GM12872 (cell line): Measurements from ENCODE around the gene DNAJB7.
A peak's percentile ranks its signal among the peaks of the same experiment; 100 is the strongest.

Source experiments
- TF ChIP-seq, protein P1 (sequence below): IDR thresholded peaks from 3 replicates; pipeline ENCODE4 v1.5.1; 2011; ENCODE audit warnings: low read depth, mild to moderate bottlenecking, low read length, moderate library complexity; ENCODE audit not compliant: insufficient read depth

The DNAJB7 gene

DNA sequence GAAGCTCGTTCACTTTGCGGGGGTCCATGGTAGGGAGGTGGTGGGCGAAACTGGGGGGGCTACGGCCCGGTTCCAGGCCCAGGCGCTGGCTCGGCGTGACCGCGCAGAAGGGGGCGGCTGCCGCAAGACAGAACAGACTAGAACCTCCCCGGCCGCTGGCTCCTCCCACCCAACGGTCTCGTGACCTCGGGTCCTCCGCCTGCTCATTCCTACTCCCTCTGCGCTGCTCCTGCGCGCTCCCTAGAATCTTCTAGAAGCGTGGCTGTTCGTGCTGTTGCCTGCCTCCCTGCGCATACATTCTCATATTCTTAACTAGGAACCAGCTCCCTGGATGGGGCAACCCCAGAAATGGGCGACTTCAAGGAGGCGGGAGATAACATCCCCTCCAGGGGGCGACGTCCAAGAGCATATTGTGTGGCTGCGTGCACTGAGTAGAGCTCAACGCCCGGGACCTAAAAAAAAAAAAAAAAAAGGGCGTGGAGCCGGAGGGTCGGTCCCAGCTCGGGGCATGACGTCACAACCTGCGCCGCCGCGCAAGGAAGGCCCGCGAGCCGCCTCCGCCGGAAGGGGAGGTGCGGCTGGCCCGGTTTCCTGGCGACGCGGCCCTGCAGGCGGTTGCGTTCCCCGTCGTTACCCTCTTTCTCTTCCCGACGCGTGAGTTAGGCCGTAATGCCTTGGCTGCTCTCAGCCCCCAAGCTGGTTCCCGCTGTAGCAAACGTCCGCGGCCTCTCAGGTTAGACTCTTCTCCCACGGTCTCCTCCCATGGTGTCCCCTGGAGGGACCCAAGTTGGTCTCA, 5.2 kb downstream of the DNAJB7 start, which contains the start of the genes ST13 and XPNPEP3:
TSS of gene ST13 (minus strand) at position 127 of the 796 bp plus-strand sequence. CDS start at position 28, 99 bp downstream.
TSS of gene XPNPEP3 (plus strand) at position 636 of the 796 bp plus-strand sequence. CDS start at position 670, 34 bp downstream.
- TF ChIP-seq, protein P1, sequence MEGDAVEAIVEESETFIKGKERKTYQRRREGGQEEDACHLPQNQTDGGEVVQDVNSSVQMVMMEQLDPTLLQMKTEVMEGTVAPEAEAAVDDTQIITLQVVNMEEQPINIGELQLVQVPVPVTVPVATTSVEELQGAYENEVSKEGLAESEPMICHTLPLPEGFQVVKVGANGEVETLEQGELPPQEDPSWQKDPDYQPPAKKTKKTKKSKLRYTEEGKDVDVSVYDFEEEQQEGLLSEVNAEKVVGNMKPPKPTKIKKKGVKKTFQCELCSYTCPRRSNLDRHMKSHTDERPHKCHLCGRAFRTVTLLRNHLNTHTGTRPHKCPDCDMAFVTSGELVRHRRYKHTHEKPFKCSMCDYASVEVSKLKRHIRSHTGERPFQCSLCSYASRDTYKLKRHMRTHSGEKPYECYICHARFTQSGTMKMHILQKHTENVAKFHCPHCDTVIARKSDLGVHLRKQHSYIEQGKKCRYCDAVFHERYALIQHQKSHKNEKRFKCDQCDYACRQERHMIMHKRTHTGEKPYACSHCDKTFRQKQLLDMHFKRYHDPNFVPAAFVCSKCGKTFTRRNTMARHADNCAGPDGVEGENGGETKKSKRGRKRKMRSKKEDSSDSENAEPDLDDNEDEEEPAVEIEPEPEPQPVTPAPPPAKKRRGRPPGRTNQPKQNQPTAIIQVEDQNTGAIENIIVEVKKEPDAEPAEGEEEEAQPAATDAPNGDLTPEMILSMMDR = peak; percentile 37; the same call in 1 of the 3 replicates

DNA sequence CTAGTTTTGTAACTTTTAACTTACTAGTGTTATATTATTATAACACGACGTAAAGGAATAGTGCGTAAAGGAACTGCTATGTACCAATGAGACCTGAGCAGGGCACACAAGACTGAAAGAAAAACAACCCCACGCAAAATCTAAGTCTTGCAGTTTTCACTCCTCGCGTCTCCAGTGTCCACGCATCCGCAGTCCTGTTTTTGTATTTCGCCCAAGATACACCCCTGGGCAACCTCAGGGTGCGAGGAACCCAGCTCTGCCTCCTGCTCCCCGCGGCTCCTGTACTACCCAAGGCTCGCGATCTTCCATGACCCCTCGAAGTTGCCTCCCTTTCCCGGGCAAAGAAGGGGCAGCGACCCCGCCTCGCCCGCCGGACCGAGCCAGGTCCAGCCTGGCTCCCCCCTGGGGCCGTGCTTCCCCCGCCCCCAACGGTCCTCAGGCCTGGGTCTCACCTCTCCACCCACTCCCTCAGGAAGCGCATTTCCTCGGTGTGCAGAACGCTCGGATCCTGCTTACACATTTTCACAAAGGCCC, 5.9 kb downstream of the DNAJB7 start:
- TF ChIP-seq, protein P1 = no peak

DNA sequence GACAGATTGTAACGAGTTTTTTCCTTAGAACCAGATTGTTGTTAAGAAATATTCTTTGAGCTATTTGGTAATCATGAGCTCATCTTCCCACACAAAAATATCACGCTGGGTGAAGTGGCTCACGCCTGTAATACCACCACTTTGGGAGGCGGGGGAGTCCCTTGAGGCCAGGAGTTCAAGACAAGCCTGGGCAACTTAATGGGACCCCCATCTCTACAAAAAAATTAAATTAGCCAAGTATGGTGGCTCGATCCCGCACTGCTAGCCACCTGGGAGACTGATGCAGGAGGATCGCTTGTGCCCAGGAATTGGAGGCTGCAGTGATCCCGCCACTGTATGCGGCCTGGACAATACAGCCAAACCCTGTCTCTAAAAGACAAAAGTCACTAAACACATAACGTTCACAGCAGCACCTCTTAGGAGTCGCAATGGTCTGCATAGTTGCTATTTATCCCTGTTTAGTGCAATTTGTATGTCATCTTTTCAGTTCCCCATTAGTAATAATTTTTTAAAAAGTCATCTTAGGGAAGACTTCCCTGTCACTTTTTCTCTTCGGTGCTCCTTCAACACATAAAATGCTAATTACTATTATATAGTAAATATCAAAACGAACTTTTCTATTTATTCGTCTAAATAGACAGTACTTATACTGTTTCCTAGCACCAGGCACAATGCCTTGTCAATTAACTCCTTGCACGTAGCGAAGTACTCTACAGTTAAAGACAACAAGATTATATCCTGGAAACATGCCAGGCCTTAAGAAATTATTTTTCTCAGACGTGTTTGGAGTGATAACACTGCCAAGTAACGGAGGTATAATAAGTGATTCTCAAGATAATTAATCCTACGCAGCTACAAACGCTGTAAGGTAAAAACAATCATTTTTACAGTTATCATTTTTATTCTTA, 6.6 kb downstream of the DNAJB7 start:
- TF ChIP-seq, protein P1 = no peak

DNA sequence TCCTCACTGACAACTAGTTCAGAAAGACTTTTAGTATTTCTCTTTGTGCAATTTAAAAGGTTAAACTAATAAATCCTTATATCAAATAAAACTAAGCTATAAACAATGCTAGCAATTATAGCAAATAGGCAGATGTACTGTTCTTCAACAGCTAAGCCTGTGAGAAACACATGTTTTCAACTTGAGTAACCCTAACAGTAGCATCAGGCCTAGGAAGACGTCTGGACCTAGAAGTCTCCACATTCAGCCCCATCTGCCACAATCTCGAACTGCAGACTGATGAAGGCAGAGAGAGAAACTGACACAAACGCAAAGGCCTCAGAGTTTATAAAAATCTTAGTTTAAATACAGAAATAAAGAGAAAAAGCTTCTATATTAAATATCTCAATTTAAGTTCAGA, 8.0 kb downstream of the DNAJB7 start:
- TF ChIP-seq, protein P1 = no peak

DNA sequence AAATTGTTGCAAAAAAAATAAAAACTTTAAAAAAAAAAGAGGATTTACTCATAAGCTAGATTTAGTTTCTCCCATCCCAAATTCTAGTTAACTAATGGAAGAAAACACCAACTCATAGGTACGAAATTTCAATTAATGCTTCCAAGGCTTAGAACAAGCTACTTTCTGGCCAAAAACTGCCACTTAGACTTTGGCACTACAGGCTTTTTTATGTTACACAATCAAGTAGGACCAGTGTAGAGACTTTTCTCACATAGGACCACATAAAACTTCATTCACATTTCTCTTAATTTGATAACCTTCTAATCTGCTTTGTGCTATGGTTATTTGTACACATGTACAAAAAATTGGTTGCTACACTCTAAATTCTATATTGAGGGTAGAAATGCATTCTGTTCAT, 8.6 kb downstream of the DNAJB7 start:
- TF ChIP-seq, protein P1 = no peak

DNA sequence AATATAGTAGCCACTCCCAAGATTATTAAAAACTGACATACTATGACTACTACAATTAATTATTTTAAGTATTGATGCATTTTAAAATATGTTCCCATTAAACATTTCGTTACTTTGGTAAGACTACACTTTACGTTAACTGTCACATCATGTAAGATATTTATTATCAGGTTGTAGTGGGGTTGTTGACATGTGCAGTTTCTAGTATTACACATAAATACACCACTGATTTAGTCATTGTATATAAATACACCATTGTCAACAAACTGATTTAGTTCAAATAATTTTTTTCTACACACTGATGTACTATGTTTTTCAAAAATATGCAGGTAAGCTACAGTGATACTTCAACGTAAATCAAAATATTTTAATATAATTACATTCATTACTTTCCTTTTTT, 17.0 kb downstream of the DNAJB7 start:
- TF ChIP-seq, protein P1 = no peak

DNA sequence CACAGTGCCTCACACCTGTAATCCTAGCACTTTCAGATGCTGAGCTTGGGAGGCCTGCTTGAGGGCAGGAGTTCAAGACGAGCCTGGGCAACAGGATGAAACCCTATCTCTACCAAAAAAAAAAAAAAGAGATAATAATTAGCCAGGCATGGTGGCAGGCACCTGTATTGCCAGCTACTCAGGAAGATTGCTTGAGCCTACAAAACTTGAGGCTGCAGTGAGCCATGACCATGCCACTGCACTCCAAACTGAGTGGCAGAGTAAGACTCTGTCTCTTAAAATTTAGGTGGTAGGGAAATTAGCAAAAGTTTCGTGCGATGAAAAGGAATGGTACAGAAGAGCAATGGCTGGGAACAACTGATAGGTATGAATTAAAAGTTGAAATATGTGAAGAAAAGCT, 23.4 kb downstream of the DNAJB7 start:
- TF ChIP-seq, protein P1 = no peak
